Astrocyte (in vitro differentiated cells and primary cell): ENCODE measurements around the gene KANK4. TPM values are rescaled to one million over a fixed set of nuclear protein-coding genes. Genes with fewer than 3 reads are reported as not detected.

Experiments
- DNase-seq: peaks from one replicate; pipeline ENCODE4 v3.0.0-alpha.2; 2010; ENCODE audit warnings: low read depth
- FAIRE-seq: peaks from 2 replicates; lab custom pipeline; 2011; peaks lifted over from hg19 to GRCh38; lab: Jason Lieb, UNC
- H2AFZ ChIP-seq: 2 replicates; pipeline ENCODE4 v1.6.0; 2012; ENCODE audit warnings: low read depth, low read length, inconsistent platforms
- H3K27ac ChIP-seq: 2 replicates; pipeline ENCODE4 v1.5.1; 2011; ENCODE audit warnings: low read depth, low read length, inconsistent platforms
- H3K27me3 ChIP-seq: 2 replicates; pipeline ENCODE4 v1.6.0; 2011; ENCODE audit warnings: low read length, inconsistent platforms; ENCODE audit not compliant: insufficient read depth
- H3K36me3 ChIP-seq: 2 replicates; pipeline ENCODE4 v1.5.1; 2011; ENCODE audit warnings: low read length, inconsistent platforms; ENCODE audit not compliant: insufficient read depth
- H3K4me1 ChIP-seq: 2 replicates; pipeline ENCODE4 v1.5.1; 2011; ENCODE audit warnings: low read length, inconsistent platforms; ENCODE audit not compliant: insufficient read depth
- H3K4me2 ChIP-seq: 2 replicates; pipeline ENCODE4 v1.6.0; 2012; ENCODE audit warnings: low read length, inconsistent platforms
- H3K4me3 ChIP-seq: 2 replicates; pipeline ENCODE4 v1.5.1; 2011; ENCODE audit warnings: low read depth, mild to moderate bottlenecking, low read length, inconsistent platforms; ENCODE audit not compliant: insufficient read depth
- H3K79me2 ChIP-seq: 2 replicates; pipeline ENCODE4 v1.6.0; 2012; ENCODE audit warnings: mild to moderate bottlenecking, low read length, inconsistent platforms; ENCODE audit not compliant: insufficient read depth
- H3K9ac ChIP-seq: 2 replicates; pipeline ENCODE4 v1.6.0; 2012; ENCODE audit warnings: mild to moderate bottlenecking, low read length, inconsistent platforms
- H3K9me3 ChIP-seq: 2 replicates; pipeline ENCODE4 v1.5.1; 2012; ENCODE audit warnings: low read depth, mild to moderate bottlenecking, low read length, inconsistent platforms; ENCODE audit not compliant: insufficient read depth
- H4K20me1 ChIP-seq: 2 replicates; pipeline ENCODE4 v1.6.0; 2012; ENCODE audit warnings: low read length, inconsistent platforms; ENCODE audit not compliant: insufficient read depth
- H3K27ac Mint-ChIP-seq: one replicate; pipeline ENCODE4 v1.8.0; 2021; ENCODE audit warnings: mild to moderate bottlenecking, mixed read lengths; ENCODE audit not compliant: unreplicated experiment
- H3K27me3 Mint-ChIP-seq: one replicate; pipeline ENCODE4 v1.8.0; 2021; ENCODE audit warnings: low read depth, mixed read lengths; ENCODE audit not compliant: unreplicated experiment
- H3K36me3 Mint-ChIP-seq: one replicate; pipeline ENCODE4 v1.8.0; 2021; ENCODE audit warnings: low read depth, mixed read lengths; ENCODE audit not compliant: unreplicated experiment
- H3K4me1 Mint-ChIP-seq: one replicate; pipeline ENCODE4 v1.8.0; 2021; ENCODE audit warnings: low read depth, mixed read lengths; ENCODE audit not compliant: unreplicated experiment
- H3K4me3 Mint-ChIP-seq: one replicate; pipeline ENCODE4 v1.8.0; 2021; ENCODE audit warnings: mild to moderate bottlenecking, moderate library complexity, mixed read lengths; ENCODE audit not compliant: unreplicated experiment
- H3K9me3 Mint-ChIP-seq: one replicate; pipeline ENCODE4 v1.8.0; 2021; ENCODE audit warnings: mild to moderate bottlenecking, mixed read lengths; ENCODE audit not compliant: unreplicated experiment
- CTCF ChIP-seq: IDR thresholded peaks from 2 replicates; pipeline ENCODE4 v1.5.1; 2011; ENCODE audit warnings: low read depth, mild to moderate bottlenecking, inconsistent platforms, low read length, moderate library complexity; ENCODE audit not compliant: insufficient read depth
- EZH2 ChIP-seq: IDR thresholded peaks from 2 replicates; pipeline ENCODE4 v1.6.1; 2012; ENCODE audit warnings: mild to moderate bottlenecking, low read length, inconsistent platforms; ENCODE audit not compliant: insufficient read depth
- total RNA-seq: library from RNA; stranded (reverse); gene quantifications from 2 replicates; pipeline ENCODE4 v1.2.1, GENCODE V29; 2021

KANK4 gene
- total RNA-seq, 1 donor from 2014 or later: 8.5 TPM

DNA sequence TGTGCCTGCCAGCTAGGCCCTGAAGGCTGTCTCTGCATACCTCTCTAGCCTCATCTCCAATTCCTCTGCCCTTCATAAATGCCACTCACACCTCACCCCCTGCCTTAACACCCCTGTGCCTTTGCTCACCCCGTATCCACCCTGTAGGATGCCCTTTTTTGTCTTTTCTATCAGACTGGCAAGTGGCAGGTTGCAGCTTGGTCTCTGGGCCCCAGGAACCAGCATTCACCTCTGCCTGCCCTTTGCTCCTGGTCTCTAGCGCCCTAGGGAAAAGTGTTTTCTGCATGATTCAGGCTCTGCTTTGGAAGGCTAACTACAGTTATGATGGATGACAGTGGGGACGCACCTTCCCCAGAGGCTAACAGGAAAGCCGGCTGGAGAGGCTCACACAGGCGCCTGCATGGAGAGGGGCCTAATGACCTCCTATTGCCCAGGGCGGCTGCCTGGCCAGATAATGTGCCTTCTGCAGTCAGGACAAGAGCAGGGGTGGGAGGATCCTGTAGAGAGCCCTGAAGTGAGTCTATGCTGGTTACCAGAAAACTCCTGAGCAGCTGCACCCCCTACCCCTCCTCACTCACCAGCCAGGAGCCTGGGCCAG, 11.2 kb downstream of the KANK4 start:
- Mint-ChIP-seq H3K27me3 (peaks cover 15% of the 10 kb centered on the region), H3K4me1 (peaks cover 13% of the 10 kb centered on the region), H3K4me3 (no peak overlapping the region), H3K36me3 (peaks cover 12% of the 10 kb centered on the region), H3K9me3 (peaks cover 2% of the 10 kb centered on the region), H3K27ac (no peak overlapping the region)
- Histone ChIP-seq H3K9me3 (no peaks in the 10 kb centered on the region), H3K9ac (no peak overlapping the region), H3K36me3 (no peaks in the 10 kb centered on the region), H3K4me3 (no peak overlapping the region), H3K79me2 (no peaks in the 10 kb centered on the region), H3K4me1 (no peaks in the 10 kb centered on the region), H4K20me1 (no peaks in the 10 kb centered on the region), H3K27me3 (peaks cover 26% of the 10 kb centered on the region), H3K4me2 (no peak overlapping the region), H3K27ac (no peak overlapping the region), H2AFZ (no peak overlapping the region)
- no peak for DNase-seq
- FAIRE-seq: no peak
- TF ChIP-seq EZH2: no peak
- TF ChIP-seq CTCF: no peak

DNA sequence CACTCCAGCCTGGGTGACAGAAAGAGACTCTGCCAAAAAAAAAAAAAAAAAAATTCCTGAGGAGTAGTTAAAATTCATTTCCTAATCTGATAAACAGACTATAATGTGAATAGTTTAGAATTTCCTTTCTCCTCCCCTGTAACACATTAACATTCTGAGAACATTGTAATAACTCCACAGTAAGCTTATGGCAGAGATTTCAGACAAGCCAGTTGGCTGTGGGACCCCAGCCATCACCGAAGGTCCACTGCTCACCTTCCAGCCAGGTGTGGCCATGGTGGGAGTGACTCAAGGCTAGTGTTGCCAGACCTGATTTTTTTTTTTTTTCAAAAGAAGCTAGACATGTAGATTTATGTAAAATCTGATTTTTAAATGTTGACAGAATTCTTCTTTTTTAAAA, 11.8 kb downstream of the KANK4 start:
- Mint-ChIP-seq H3K4me3 (no peak overlapping the region), H3K9me3 (peaks cover 2% of the 10 kb centered on the region), H3K27ac (no peak overlapping the region), H3K4me1 (peaks cover 12% of the 10 kb centered on the region), H3K36me3 (peaks cover 12% of the 10 kb centered on the region), H3K27me3 (peaks cover 15% of the 10 kb centered on the region)
- Histone ChIP-seq H3K4me2 (no peak overlapping the region), H3K27ac (no peak overlapping the region), H2AFZ (no peak overlapping the region), H3K36me3 (no peaks in the 10 kb centered on the region), H4K20me1 (no peaks in the 10 kb centered on the region), H3K4me1 (no peaks in the 10 kb centered on the region), H3K4me3 (no peak overlapping the region), H3K27me3 (peaks cover 28% of the 10 kb centered on the region), H3K9me3 (no peaks in the 10 kb centered on the region), H3K9ac (no peak overlapping the region), H3K79me2 (no peaks in the 10 kb centered on the region)
- DNase-seq (no peak), FAIRE-seq (no peak)
- TF ChIP-seq CTCF (no peak), EZH2 (no peak)

GRCh38 chr1:62306065-62306464, 13.2 kb downstream of the KANK4 start:
- no peak for TF ChIP-seq EZH2
- no peak for TF ChIP-seq CTCF
- no peak overlapping the region for H3K27ac Mint-ChIP-seq
- peaks cover 15% of the 10 kb centered on the region for H3K27me3 Mint-ChIP-seq
- peaks cover 10% of the 10 kb centered on the region for H3K36me3 Mint-ChIP-seq
- Histone ChIP-seq H2AFZ (no peak overlapping the region), H3K4me1 (no peaks in the 10 kb centered on the region), H3K27ac (no peak overlapping the region), H3K4me3 (no peak overlapping the region), H3K9ac (no peak overlapping the region), H3K27me3 (peaks cover 28% of the 10 kb centered on the region), H3K36me3 (no peaks in the 10 kb centered on the region), H4K20me1 (no peaks in the 10 kb centered on the region), H3K79me2 (no peaks in the 10 kb centered on the region), H3K4me2 (no peak overlapping the region), H3K9me3 (no peaks in the 10 kb centered on the region)
- no peak overlapping the region for H3K4me3 Mint-ChIP-seq
- FAIRE-seq: no peak
- H3K4me1 Mint-ChIP-seq: peaks cover under 1% of the 10 kb centered on the region
- H3K9me3 Mint-ChIP-seq: peaks cover 2% of the 10 kb centered on the region
- no peak for DNase-seq
